ENCODE data around the gene STXBP6.
A peak's percentile ranks its signal among the peaks of the same experiment; 100 is the strongest.

Gene STXBP6

DNA sequence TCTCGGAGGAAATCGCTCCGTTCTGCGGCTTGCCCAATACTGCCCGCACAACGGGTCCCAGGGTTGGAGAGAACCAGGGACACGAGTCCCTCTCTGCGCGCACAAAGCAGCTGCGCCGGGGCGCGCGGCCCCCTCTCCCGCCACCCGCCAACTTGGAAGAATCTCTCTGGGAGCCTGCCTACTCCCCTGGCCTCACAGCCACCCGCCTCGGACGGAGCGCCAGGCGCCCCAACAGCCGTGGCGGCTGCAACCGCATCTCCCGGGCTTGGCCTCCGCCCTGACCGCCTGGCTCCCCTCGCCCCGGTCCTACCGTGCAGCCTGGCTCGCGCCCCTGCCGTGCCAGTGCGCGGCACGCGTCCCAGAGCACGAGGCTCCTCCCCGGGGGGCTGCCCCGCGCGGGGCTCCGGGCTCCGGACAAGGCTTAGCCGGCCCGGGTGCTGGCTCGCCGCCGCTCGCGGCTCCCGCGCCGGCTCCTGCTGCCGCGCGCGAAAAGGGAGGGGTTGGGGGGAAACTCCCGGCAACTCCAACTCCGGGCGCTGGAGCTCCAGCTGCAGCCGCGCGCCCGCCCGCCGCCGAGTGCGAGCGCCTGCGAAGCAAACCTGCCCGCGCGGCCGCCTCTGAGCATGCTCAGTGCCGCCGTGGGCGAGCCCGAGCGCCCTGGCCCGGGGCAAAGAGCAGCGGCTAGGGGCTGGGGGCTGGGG, at the start of gene STXBP6:
Gene STXBP6, minus strand, starts transcription at position 580 of the 701 bp plus-strand sequence. CDS start 75,329 bp downstream, outside the sequence.
- DNase-seq, result no peak

DNA sequence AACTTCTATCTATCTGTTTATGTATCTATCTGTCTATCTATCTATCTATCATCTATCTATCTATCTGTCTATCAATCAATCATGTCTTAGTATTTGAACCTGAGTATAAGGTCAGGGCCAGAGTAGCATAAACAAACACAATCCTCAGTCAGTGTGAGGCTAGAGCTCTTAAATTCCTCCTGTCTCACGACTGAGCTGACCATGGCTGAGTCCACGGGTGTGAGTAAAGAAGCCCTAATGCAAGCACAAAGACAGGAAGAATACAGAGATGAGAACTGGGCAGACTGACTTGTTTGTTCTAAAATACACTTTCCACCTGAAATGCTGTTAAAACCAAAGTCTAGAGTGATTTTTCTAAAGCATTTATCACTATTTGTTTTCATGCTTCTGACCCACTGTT, 47.2 kb upstream of the STXBP6 start:
- in situ Hi-C loops (cut with HindIII; ENCODE audit: low pct_ligation_motif_present, low pct_unique_long_range_greater_than_20kb, low sequenced_read_pairs), result no loop called here
- no peak for DNase-seq

More for the DNA sequence above, at the start of gene STXBP6:
- in situ Hi-C loops (cut with HindIII; ENCODE audit: low pct_ligation_motif_present, low pct_unique_long_range_greater_than_20kb, low sequenced_read_pairs), result no loop called here

DNA sequence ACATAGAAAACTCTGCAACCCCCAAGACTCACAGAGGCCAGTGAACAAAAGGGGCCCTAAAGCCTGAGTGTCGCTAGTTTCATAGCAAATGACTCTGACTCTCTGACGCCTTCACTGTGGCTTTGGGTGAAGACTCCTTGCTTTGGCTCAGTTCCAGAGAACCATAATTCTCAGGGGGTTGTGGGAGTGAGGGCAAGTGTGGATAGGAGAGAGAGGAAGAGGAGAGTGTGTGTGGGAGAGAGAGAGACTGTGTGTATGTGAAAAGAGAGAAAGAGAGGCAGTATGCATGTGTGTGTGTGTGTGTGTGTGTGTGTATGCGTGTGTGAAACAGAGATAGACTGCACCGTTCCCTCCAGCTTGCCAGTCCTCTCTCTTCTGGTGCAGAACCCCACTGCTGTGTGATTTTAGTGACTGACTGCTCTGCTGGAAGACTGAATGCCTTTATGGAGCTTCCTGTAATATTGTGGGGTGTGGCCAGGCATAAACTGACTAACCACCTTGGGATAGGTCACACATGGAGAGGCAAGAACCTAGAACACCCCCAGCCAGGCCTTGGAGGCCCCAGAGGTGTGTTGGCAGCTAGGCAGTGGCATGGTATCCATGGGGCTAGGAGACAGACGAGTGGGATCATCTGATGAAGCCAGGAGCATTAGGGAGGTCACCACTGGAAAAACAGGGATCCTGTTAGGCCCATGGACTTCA, 45.9 kb upstream of the STXBP6 start:
- in situ Hi-C loops (cut with HindIII; ENCODE audit: low pct_ligation_motif_present, low pct_unique_long_range_greater_than_20kb, low sequenced_read_pairs), result no loop called here
- DNase-seq, result no peak

DNA sequence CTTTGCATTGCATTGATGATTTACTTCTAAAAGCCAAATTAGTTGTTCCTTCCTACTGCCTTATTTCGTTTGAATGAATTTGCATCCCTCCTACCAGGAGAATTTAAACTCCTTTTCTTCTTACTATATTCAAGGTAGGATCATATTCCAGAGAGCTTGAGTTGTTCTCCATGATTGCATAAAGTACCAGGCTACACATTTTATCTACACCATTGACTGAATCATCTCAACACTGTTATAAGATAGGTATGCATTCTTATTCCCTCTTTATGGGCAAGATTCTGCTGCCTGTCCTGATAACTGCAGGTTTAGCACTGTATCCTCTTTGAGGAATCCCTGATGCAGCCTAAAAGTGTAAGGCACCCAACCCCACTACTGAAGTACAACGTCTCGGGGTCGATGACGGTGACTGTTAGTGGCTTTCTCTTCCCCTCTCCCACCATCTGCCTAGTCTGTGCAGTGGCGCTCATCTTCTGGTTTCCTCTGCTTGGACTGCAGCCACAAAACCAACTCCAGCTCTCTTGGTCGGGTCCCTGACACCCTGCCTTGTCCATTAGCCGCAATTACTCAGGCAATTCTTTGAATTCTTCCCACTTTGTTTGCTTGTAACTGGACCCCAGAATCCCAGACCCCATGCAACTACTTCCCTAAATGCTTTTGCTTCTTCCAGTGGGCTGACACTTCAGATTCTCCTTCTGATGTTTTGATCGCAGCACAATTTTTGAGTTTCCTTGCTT, 44.4 kb upstream of the STXBP6 start:
- no peak for DNase-seq
- in situ Hi-C loops (cut with HindIII; ENCODE audit: low pct_ligation_motif_present, low pct_unique_long_range_greater_than_20kb, low sequenced_read_pairs), result no loop called here

DNA sequence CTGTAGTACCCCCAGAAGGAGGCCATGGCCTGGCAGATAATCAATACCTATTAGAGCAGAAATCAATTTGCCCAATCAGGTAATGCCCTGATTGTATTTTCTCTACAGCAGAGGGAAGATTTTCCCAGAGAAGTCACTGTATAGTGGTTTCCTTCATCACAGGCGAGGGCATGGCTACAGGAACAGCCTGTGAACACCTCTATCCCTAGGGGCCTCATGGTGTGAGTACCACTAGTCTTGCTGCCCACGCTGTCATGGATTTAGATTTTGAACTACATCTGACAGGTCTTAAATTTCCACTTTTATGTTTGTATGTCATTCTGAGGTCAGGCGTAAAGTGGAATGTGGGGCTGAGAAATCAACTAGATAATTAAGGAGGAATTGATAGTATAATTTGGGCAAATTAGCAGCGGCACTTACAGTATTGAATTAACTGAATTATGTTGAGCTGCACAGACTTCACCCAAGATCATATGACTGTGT, 42.4 kb upstream of the STXBP6 start:
- in situ Hi-C loops (cut with HindIII; ENCODE audit: low pct_ligation_motif_present, low pct_unique_long_range_greater_than_20kb, low sequenced_read_pairs), result no loop called here

DNA sequence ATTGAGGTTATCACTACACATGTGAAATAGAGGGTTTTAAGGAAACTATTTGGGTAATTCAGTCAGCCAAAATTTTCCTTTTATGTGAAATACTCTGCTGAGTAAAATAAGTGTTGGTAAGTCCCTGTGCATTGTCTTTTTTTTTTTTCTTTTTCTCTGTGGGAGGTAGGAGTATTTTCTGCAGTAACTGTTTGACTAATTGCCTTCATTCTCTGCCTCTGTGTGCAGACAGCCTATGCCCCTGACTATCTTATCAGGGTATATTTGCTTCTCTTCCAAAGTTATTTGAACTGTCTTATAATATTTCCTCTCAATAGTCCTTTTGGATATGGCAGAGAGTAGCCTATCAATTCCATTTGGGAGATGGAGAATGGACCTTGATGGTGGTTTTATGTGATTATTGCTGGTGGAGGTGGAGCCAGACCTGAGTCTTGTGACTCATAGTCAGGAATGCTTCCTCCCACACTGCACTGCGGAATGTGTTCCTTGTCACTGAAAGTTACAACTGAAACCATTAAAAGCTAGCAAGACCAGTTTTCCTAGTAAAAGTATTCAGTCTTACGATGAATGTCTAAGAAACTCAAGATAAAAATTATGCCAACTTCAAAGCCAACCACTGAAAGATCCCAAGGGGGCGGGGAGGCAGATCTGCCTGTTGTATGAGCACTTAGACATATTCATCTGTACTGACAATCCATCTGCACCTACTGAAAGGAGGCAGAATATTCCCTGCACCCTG, 40.9 kb upstream of the STXBP6 start:
- in situ Hi-C loops (cut with HindIII; ENCODE audit: low pct_ligation_motif_present, low pct_unique_long_range_greater_than_20kb, low sequenced_read_pairs), result no loop called here
- peak; percentile 31 for DNase-seq

More for the DNA sequence above, 42.4 kb upstream of the STXBP6 start:
- DNase-seq, result no peak

DNA sequence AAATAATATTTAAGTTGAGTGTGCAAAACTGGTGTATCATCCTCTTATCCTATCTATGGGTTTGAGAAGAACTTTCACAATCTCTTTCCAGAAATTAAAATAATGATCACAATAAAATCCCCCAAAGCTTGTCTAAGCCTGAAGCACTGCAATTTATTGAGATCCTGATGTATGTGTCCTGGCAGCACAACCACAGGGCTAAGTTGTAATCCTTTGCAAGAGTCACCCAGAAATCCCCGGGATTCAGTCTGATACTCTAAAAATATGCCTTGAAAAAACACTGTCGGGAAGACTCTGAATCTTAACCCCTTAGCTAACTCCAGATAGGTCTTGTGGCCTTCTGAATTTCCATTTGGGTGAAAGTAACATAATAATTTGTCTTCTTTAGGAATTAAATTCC, 40.3 kb upstream of the STXBP6 start:
- no peak for DNase-seq
- in situ Hi-C loops (cut with HindIII; ENCODE audit: low pct_ligation_motif_present, low pct_unique_long_range_greater_than_20kb, low sequenced_read_pairs), result no loop called here

DNA sequence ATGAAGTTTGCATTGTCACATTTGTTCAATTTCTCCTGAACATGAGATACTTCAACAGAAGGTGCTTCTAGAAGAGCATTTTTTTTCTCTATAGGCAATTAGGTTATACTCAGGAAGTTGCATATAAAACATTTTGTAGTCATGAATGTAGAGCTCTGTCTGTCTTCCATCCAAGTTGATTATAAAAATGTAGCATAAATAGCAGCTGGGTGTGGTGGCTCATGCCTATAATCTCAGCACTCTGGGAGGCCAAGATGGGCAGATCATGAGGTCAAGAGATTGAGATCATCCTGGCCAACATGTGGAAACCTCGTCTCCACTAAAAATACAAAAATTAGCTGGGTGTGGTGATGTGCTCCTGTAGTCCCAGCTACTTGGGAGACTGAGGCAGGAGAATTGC, 39.5 kb upstream of the STXBP6 start:
- in situ Hi-C loops (cut with HindIII; ENCODE audit: low pct_ligation_motif_present, low pct_unique_long_range_greater_than_20kb, low sequenced_read_pairs), result no loop called here
- no peak for DNase-seq

DNA sequence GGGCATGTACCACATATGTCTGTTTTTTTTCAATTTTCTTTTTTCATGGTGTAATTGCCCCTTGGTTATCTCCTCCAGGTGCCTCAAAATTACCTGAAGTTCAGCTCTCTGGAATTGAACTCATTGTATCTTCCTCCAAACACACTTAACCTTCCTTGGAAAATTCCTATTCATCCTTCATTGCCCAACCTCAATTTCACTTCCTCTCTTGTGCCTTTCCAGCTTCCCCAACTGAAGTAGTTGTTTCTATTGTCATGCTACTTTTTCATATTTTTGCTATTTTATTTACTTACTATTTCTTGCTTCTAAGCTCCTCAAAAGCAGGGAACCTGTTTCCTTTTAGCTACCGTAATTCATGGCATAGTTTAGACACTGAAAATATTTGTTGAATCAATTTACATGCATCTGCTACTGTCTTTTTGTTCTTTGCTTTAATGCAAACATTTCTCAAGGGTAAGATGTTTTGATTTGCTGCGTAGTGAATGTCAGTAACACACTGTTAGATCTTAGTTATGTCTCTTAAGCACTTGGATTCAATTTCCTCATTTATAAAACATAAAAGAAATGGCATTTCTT, 37.0 kb upstream of the STXBP6 start:
- DNase-seq, result no peak
- in situ Hi-C loops (cut with HindIII; ENCODE audit: low pct_ligation_motif_present, low pct_unique_long_range_greater_than_20kb, low sequenced_read_pairs), result no loop called here

DNA sequence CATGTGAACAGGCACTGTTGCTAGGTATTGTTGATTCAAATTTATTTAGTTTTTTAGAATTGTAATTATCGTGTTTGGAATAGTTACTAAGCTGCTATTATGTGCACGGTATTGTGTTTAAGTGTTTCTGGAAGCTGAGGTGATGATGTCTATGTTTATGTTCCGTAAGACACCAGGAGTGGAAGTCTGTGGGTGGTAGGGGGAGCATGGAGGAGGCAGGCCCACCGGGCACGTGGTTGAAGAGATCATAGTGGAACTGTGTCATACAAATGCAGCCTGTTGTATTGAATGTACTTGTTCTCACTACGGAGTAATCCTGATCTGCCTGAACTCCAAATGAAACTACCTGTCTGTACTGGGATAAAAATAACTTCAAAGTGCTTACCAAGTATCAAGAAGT, 36.1 kb upstream of the STXBP6 start:
- in situ Hi-C loops (cut with HindIII; ENCODE audit: low pct_ligation_motif_present, low pct_unique_long_range_greater_than_20kb, low sequenced_read_pairs), result no loop called here
- no peak for DNase-seq

DNA sequence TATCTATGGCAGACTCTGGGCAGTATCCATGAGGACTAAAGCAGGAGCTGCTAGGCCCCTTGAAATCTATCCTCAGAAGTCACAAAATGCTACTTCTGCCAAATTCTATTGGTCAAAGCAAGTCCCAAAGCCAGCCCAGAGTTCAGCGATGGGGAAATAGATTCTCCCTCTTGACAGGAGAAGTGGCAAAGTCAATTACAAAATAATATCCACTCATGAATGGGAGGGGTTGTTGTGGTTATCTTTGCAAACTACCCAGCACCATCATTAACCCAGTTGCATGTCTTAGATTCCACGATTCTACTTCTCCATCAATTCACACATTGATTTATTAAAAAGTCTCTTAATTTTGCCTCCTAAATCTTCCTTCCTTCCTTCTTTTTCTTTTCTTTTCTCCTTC, 30.7 kb upstream of the STXBP6 start:
- DNase-seq, result no peak

DNA sequence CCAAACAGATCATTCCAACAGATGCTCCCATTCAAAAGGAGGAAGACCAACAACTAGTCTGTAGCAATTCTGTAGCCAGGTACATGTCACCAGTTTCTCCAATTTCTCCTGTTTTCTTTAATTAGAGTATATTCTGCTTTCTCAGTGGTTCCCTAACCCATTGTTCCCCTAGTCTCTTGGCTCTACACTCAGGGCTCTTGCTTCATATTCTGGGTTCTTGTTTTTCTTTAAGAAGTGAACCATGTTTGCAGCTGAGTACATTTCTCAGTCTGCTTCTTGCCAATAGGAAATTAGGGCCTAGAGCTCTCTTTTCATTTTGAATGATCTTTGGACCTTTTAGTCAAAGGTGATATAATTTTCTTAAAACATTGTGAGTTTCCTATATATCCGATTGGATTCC, 29.4 kb upstream of the STXBP6 start:
- in situ Hi-C loops (cut with HindIII; ENCODE audit: low pct_ligation_motif_present, low pct_unique_long_range_greater_than_20kb, low sequenced_read_pairs), result no loop called here
- DNase-seq, result no peak

More for the DNA sequence above, 30.7 kb upstream of the STXBP6 start:
- in situ Hi-C loops (cut with HindIII; ENCODE audit: low pct_ligation_motif_present, low pct_unique_long_range_greater_than_20kb, low sequenced_read_pairs), result no loop called here

DNA sequence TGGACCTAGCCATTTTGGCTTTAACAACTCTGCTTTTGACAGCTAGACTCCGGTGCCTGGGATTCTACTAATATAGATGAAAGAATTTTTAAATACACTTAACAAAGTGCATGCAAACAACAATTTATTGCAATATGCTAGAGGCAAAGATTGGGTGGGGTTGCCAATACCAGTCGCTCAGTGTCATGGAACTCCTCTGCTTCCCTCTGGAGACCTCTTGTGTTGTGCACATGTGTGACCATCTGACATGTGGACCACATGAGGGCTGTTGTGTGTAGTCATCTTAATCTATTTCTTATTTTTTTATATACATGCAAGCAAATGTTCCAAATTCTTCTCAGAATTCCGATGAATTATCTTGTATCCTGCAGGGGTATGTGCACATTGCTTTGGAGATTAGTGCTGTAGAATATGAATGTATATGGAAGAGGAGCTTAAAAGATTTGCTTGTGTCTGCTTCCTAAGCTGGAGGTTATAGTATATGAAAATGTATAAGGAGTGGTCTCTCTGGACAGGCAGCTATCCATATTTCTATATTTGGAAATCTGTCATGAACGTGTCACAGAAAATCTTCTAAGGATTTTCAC, 24.2 kb upstream of the STXBP6 start:
- no peak for DNase-seq
- in situ Hi-C loops (cut with HindIII; ENCODE audit: low pct_ligation_motif_present, low pct_unique_long_range_greater_than_20kb, low sequenced_read_pairs), result no loop called here

DNA sequence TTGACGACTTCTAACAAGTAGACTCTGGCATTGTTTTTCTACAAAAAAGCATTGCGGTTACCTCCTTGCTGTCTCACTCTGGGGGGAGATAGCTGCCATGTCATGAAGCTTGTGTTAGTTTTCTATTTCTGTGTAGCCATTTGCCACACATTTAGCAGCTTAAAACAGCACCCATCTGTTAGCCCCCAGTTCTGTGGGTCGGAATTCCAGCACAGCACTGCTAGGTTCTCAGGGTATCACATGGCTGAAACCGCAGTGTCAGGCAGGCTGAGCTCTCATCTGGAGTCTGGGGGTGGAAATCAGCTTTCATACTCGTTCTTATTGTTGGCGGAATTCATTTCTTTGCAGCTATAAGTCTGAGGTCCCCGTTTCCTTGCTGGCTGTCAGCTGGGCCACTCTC, 19.9 kb upstream of the STXBP6 start:
- in situ Hi-C loops (cut with HindIII; ENCODE audit: low pct_ligation_motif_present, low pct_unique_long_range_greater_than_20kb, low sequenced_read_pairs), result no loop called here
- no peak for DNase-seq

DNA sequence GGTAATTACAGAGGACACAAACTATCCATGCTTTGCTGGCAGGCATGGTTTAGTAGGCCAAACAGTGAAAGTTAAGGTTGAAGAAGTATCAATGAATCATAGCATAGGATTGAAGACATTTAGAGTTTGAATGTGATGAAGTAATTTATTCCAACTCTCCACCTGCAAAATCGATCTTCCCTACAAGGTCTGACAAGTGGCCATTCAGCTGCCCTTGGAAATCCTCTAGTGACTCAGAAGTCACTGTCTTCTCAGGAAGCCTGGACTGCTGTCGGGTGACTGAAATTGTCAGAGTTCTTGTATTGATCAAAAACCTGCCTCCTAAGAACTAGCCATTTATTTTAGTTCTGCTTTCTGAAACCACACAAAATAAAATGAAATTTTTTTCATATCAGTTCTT, 17.7 kb upstream of the STXBP6 start:
- in situ Hi-C loops (cut with HindIII; ENCODE audit: low pct_ligation_motif_present, low pct_unique_long_range_greater_than_20kb, low sequenced_read_pairs), result no loop called here
- no peak for DNase-seq

DNA sequence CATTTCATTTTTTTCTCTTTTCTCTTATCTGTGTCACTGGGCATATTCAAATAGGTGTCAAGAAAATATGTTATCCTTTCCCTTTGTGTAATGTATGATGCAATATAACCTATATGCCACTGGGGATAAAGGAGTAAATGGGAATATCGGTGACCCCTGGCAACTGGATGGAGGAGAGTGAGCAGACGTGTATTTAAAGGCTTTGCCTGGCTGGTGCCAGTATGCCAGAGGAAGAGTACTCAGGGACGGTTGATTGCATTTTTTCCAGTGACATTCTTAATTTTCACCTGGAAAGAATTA, 12.0 kb upstream of the STXBP6 start:
- DNase-seq, result no peak

DNA sequence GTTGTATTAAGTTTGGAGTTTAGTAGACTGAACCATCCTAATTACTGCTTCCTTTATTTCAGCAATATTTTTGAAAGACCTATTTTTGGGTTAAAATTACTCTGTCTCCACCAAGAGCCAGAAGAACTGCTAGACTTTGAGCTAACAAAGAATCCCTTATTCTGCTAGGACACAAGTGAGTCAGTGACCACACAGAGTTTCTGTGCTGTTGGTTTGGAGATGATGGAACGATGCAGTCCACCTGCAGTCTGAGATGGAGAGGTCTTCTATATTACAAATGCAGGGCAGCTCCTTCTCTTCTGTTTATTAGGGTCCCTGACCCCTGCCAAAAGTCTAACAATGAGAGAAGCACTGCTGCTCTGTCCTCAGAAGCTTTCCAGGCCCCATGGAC, 6.7 kb upstream of the STXBP6 start:
- in situ Hi-C loops (cut with HindIII; ENCODE audit: low pct_ligation_motif_present, low pct_unique_long_range_greater_than_20kb, low sequenced_read_pairs), result no loop called here
- no peak for DNase-seq

More for the DNA sequence above, 12.0 kb upstream of the STXBP6 start:
- in situ Hi-C loops (cut with HindIII; ENCODE audit: low pct_ligation_motif_present, low pct_unique_long_range_greater_than_20kb, low sequenced_read_pairs), result no loop called here

DNA sequence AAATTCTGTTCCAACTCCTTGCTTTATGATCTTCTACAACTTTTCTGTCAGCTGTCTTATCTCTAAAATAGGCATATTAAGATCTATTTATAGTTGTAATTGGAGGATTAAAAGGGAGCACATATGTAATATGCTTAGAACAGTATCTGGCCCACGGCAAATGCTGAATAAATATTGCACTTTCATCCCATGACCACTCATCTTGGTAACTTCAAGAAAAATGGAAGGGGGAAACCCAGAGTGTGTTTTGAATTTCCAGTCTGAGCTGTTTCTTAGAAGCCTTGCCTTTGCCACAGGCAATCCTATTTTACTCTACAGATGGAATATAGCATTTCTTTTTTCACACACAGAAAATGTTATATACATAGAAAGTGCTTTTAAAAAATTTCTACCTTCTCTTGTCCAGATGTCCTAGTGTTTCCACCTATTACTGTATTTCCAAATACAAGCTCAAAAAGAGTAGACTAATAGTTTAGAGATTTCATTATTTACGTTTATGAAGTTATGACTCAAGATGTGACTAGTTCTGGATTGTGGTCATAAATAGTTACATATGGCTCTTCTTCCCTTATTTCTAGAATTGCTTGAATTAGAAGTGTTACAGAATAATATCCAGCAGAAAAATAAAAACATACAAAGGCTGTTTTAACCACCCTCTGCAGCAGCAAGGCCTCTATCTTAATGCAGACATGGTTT, 6.2 kb upstream of the STXBP6 start:
- no peak for DNase-seq
- in situ Hi-C loops (cut with HindIII; ENCODE audit: low pct_ligation_motif_present, low pct_unique_long_range_greater_than_20kb, low sequenced_read_pairs), result no loop called here
